Hematopoietic multipotent progenitor cell treated with erythropoietin and hydrocortisone succinate and interleukin-3 and kit ligand, for 6 days (in vitro differentiated cells): ENCODE data around the gene GGNBP2.
"Not testable (repeated sequence)": the region's sequence is repeated elsewhere in the genome, so short reads cannot be mapped to it uniquely, and the experiment has no call there.

Experiments
- DNase-seq: peaks from one replicate; pipeline ENCODE4 v3.0.0-alpha.2; 2015

GGNBP2 gene

GRCh38 chr17:36602924-36603384 is 58.2 kb downstream of the GGNBP2 start:
- peak; percentile 91 for DNase-seq

GRCh38 chr17:36605028-36605427 is 60.3 kb downstream of the GGNBP2 start:
- not testable (repeated sequence) for DNase-seq

- DNase-seq: no peak
Observed at GRCh38 chr17:36608280-36608679, 63.6 kb downstream of the GGNBP2 start.

- peak; percentile 71 for DNase-seq
Observed at GRCh38 chr17:36608794-36609497, 64.2 kb downstream of the GGNBP2 start.

- DNase-seq: no peak
Observed at GRCh38 chr17:36609498-36609862, 64.8 kb downstream of the GGNBP2 start.

GRCh38 chr17:36610474-36610873 is 65.8 kb downstream of the GGNBP2 start:
- DNase-seq: peak; percentile 51

- DNase-seq: no peak
Observed at GRCh38 chr17:36611345-36612072, 66.8 kb downstream of the GGNBP2 start.

- no peak for DNase-seq
Observed at GRCh38 chr17:36612323-36612722, 67.6 kb downstream of the GGNBP2 start.

GRCh38 chr17:36613155-36613554 is 68.4 kb downstream of the GGNBP2 start:
- no peak for DNase-seq

- DNase-seq: no peak
Observed at GRCh38 chr17:36614081-36614480, 69.4 kb downstream of the GGNBP2 start.

- DNase-seq: no peak
Observed at GRCh38 chr17:36614933-36615332, 70.2 kb downstream of the GGNBP2 start.

GRCh38 chr17:36616061-36617029 is 71.6 kb downstream of the GGNBP2 start:
- no peak for DNase-seq

- no peak for DNase-seq
Observed at GRCh38 chr17:36617773-36618172, 73.1 kb downstream of the GGNBP2 start.

- DNase-seq: no peak
Observed at GRCh38 chr17:36623281-36623680, 78.6 kb downstream of the GGNBP2 start.

- DNase-seq: no peak
Observed at GRCh38 chr17:36625188-36625587, 80.5 kb downstream of the GGNBP2 start.

GRCh38 chr17:36627101-36627500 is 82.4 kb downstream of the GGNBP2 start:
- DNase-seq: no peak

GRCh38 chr17:36628576-36628975 is 83.9 kb downstream of the GGNBP2 start:
- no peak for DNase-seq

- peak; percentile 86 for DNase-seq
Observed at GRCh38 chr17:36629252-36629847, 84.6 kb downstream of the GGNBP2 start.

GRCh38 chr17:36629970-36630502 is 85.3 kb downstream of the GGNBP2 start:
- no peak for DNase-seq

- peak; percentile 40 for DNase-seq
Observed at GRCh38 chr17:36631022-36631421, 86.3 kb downstream of the GGNBP2 start.

GRCh38 chr17:36632916-36633771 is 88.4 kb downstream of the GGNBP2 start:
- DNase-seq: no peak
